ENCODE measurements around the gene TMEM163.

Gene TMEM163

DNA sequence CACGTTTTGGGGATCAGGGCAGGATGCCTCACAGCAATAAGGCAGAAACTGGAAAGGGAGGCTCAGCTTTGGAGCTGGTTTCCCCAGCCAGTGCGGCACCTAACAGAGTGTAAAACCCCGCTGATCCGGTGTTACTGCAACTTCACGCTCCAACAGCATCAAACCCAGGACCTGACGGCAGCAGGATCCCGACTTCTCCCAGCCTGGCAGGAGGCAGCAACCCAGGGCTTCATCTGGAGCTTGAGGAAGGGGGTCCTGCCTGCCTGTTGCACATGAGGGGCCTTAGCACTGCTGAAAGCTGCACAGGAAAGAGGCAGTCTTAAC lies 255.1 kb downstream of the TMEM163 start:
- no peaks in the 10 kb centered on the region for H3K79me2 ChIP-seq (ENCODE audit: insufficient read depth, low read length)

GRCh38 chr2:134462791-134463698 lies 255.8 kb downstream of the TMEM163 start:
- Histone ChIP-seq H4K20me1 (ENCODE audit: insufficient read depth, low read length) (no peaks in the 10 kb centered on the region), H3K79me2 (ENCODE audit: insufficient read depth, low read length) (no peaks in the 10 kb centered on the region), H3K4me2 (ENCODE audit: low read length) (no peak overlapping the region), H3F3A (ENCODE audit: insufficient read depth, low read length) (no peaks in the 10 kb centered on the region), H3K4me1 (ENCODE audit: insufficient read depth, low read length, severe bottlenecking) (no peaks in the 10 kb centered on the region), H3K36me3 (ENCODE audit: insufficient read depth, low read length) (no peaks in the 10 kb centered on the region), H2AFZ (ENCODE audit: low read length) (no peak overlapping the region), H3K9ac (ENCODE audit: low read length) (no peak overlapping the region), H3K4me3 (ENCODE audit: low read depth, low read length, poor library complexity, severe bottlenecking) (no peak overlapping the region), H3K27ac (ENCODE audit: low read depth, low read length, poor library complexity, severe bottlenecking) (no peak overlapping the region), H3K27me3 (ENCODE audit: insufficient read depth, low read length) (no peaks in the 10 kb centered on the region), H3K9me2 (ENCODE audit: low read depth, low read length) (no peaks in the 10 kb centered on the region), H3K9me3 (ENCODE audit: low read length) (no peaks in the 10 kb centered on the region)
- TF ChIP-seq, protein P1, sequence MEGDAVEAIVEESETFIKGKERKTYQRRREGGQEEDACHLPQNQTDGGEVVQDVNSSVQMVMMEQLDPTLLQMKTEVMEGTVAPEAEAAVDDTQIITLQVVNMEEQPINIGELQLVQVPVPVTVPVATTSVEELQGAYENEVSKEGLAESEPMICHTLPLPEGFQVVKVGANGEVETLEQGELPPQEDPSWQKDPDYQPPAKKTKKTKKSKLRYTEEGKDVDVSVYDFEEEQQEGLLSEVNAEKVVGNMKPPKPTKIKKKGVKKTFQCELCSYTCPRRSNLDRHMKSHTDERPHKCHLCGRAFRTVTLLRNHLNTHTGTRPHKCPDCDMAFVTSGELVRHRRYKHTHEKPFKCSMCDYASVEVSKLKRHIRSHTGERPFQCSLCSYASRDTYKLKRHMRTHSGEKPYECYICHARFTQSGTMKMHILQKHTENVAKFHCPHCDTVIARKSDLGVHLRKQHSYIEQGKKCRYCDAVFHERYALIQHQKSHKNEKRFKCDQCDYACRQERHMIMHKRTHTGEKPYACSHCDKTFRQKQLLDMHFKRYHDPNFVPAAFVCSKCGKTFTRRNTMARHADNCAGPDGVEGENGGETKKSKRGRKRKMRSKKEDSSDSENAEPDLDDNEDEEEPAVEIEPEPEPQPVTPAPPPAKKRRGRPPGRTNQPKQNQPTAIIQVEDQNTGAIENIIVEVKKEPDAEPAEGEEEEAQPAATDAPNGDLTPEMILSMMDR (IDR thresholded peaks at IDR 0.05; ENCODE audit: low read length) = no peak
- TF ChIP-seq EZH2 (IDR thresholded peaks at IDR 0.05; ENCODE audit: borderline replicate concordance, low read length) = no peak

More for the DNA sequence above, 255.1 kb downstream of the TMEM163 start:
- Histone ChIP-seq H4K20me1 (ENCODE audit: insufficient read depth, low read length) (no peaks in the 10 kb centered on the region), H3K9me3 (ENCODE audit: low read length) (no peaks in the 10 kb centered on the region), H3K27ac (ENCODE audit: low read depth, low read length, poor library complexity, severe bottlenecking) (no peak overlapping the region), H3K4me2 (ENCODE audit: low read length) (no peak overlapping the region), H3F3A (ENCODE audit: insufficient read depth, low read length) (no peaks in the 10 kb centered on the region), H3K4me1 (ENCODE audit: insufficient read depth, low read length, severe bottlenecking) (no peaks in the 10 kb centered on the region), H3K9me2 (ENCODE audit: low read depth, low read length) (no peaks in the 10 kb centered on the region), H3K36me3 (ENCODE audit: insufficient read depth, low read length) (no peaks in the 10 kb centered on the region), H2AFZ (ENCODE audit: low read length) (no peak overlapping the region), H3K9ac (ENCODE audit: low read length) (no peak overlapping the region), H3K4me3 (ENCODE audit: low read depth, low read length, poor library complexity, severe bottlenecking) (no peak overlapping the region), H3K27me3 (ENCODE audit: insufficient read depth, low read length) (no peaks in the 10 kb centered on the region)
- TF ChIP-seq EZH2 (IDR thresholded peaks at IDR 0.05; ENCODE audit: borderline replicate concordance, low read length) = no peak

DNA sequence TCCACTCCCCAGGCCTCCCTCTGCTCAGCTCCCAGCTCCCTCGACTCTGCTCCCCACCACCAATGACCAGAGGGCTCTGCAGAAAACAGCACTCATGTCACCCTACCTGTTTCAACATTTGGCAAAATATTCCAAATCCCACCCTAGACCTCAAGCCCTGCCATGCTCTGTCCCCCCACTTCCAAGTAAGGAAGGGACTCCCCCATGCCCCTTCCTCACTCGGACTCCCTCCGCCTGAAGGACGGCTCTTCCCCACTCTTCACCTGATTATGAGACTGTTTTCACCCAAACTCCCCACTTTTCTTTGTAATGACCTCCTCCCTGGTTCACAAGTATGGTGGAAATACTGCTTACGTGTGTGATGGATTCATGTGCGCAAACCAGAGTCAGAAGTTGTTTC lies 256.5 kb downstream of the TMEM163 start:
- H3K4me2 ChIP-seq (ENCODE audit: low read length) = no peak overlapping the region
- H3K27me3 ChIP-seq (ENCODE audit: insufficient read depth, low read length) = no peaks in the 10 kb centered on the region
- no peaks in the 10 kb centered on the region for H3K79me2 ChIP-seq (ENCODE audit: insufficient read depth, low read length)
- no peak overlapping the region for H3K27ac ChIP-seq (ENCODE audit: low read depth, low read length, poor library complexity, severe bottlenecking)
- no peaks in the 10 kb centered on the region for H3K36me3 ChIP-seq (ENCODE audit: insufficient read depth, low read length)
- H2AFZ ChIP-seq (ENCODE audit: low read length) = no peak overlapping the region
- H3K9ac ChIP-seq (ENCODE audit: low read length) = no peak overlapping the region
- H3K9me3 ChIP-seq (ENCODE audit: low read length) = no peaks in the 10 kb centered on the region
- H3K4me3 ChIP-seq (ENCODE audit: low read depth, low read length, poor library complexity, severe bottlenecking) = no peak overlapping the region
- H3F3A ChIP-seq (ENCODE audit: insufficient read depth, low read length) = no peaks in the 10 kb centered on the region
- no peaks in the 10 kb centered on the region for H4K20me1 ChIP-seq (ENCODE audit: insufficient read depth, low read length)
- no peaks in the 10 kb centered on the region for H3K4me1 ChIP-seq (ENCODE audit: insufficient read depth, low read length, severe bottlenecking)
- H3K9me2 ChIP-seq (ENCODE audit: low read depth, low read length) = no peaks in the 10 kb centered on the region
- no peak for TF ChIP-seq EZH2 (IDR thresholded peaks at IDR 0.05; ENCODE audit: borderline replicate concordance, low read length)
- TF ChIP-seq, protein P1 (IDR thresholded peaks at IDR 0.05; ENCODE audit: low read length) = no peak

DNA sequence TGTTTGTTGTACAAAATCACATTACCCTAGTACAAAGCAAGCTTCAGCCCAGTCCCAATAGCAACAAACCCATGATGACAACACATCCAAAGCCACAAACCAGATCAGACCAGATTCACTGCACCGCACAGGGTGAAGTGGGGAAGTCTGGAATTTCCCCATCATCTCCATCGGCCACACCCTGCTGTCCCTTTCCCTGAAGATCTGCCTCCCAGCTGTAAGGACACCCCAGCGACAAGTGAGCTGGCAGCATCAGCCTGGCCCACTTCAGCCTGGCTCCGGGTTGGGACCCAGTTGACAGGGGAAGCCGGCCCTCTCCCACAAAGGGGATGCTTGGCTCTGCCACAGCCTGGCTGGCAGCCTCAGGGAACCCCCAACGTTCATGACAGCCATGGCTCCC lies 257.3 kb downstream of the TMEM163 start:
- no peak overlapping the region for H3K9ac ChIP-seq (ENCODE audit: low read length)
- no peaks in the 10 kb centered on the region for H4K20me1 ChIP-seq (ENCODE audit: insufficient read depth, low read length)
- no peak overlapping the region for H3K4me3 ChIP-seq (ENCODE audit: low read depth, low read length, poor library complexity, severe bottlenecking)
- no peaks in the 10 kb centered on the region for H3K27me3 ChIP-seq (ENCODE audit: insufficient read depth, low read length)
- no peak overlapping the region for H2AFZ ChIP-seq (ENCODE audit: low read length)
- no peak overlapping the region for H3K27ac ChIP-seq (ENCODE audit: low read depth, low read length, poor library complexity, severe bottlenecking)
- H3K9me3 ChIP-seq (ENCODE audit: low read length) = no peaks in the 10 kb centered on the region
- no peaks in the 10 kb centered on the region for H3F3A ChIP-seq (ENCODE audit: insufficient read depth, low read length)
- H3K36me3 ChIP-seq (ENCODE audit: insufficient read depth, low read length) = no peaks in the 10 kb centered on the region
- no peaks in the 10 kb centered on the region for H3K9me2 ChIP-seq (ENCODE audit: low read depth, low read length)
- no peaks in the 10 kb centered on the region for H3K79me2 ChIP-seq (ENCODE audit: insufficient read depth, low read length)
- H3K4me2 ChIP-seq (ENCODE audit: low read length) = no peak overlapping the region
- TF ChIP-seq EZH2 (IDR thresholded peaks at IDR 0.05; ENCODE audit: borderline replicate concordance, low read length) = no peak
- TF ChIP-seq, protein P1 (IDR thresholded peaks at IDR 0.05; ENCODE audit: low read length) = no peak
- H3K4me1 ChIP-seq (ENCODE audit: insufficient read depth, low read length, severe bottlenecking) = no peaks in the 10 kb centered on the region

Data from OCI-LY1 (cell line).